Measurements from ENCODE around the gene CSNK1G1. TPM values are rescaled to one million over a fixed set of nuclear protein-coding genes. Genes with fewer than 3 reads are reported as not detected.

Gene CSNK1G1
- polyA plus RNA-seq, 2 of the 4 experiments (the other 2 are of a cell fraction), result 11.0 to 36.3 TPM

DNA sequence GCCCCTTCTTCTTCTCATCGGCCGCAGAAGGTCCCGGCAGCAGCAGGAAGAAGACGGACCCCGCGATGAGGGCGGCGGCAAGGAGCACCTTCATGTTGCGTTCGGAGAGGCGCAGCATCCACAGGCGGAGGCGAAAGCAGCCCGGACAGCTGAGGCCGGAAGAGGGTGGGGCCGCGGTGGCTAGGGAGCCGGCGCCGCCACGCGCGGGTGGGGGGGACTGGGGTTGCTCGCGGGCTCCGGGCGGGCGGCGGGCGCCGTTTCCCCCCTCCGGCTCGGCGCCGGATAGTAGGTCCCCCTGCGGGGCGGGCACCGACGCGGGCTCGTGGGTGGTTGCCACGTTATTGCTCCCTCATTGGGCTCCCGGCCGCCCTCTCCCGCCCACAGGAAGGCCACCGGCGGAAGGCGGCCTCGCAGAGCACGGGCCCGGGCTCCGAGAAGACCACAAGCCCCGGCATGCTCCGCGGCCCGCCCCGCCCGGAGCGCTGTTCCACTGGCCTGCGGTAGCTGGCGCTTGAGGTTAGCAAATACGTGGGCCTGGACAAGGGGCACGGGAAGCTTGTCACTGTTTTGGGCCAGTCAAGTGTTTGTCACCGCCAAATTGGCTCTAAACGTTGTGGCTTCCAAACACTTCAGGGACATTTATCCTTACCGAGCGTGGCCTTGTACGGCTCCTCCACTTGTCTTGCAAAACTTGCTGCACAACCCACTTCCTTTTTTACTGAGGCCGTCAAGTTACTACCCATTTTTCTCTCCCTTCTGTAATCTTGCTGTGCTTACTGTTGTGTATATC, 192.9 kb downstream of the CSNK1G1 start, which contains the start of gene PPIB (continued):
- TF ChIP-seq, protein P1, sequence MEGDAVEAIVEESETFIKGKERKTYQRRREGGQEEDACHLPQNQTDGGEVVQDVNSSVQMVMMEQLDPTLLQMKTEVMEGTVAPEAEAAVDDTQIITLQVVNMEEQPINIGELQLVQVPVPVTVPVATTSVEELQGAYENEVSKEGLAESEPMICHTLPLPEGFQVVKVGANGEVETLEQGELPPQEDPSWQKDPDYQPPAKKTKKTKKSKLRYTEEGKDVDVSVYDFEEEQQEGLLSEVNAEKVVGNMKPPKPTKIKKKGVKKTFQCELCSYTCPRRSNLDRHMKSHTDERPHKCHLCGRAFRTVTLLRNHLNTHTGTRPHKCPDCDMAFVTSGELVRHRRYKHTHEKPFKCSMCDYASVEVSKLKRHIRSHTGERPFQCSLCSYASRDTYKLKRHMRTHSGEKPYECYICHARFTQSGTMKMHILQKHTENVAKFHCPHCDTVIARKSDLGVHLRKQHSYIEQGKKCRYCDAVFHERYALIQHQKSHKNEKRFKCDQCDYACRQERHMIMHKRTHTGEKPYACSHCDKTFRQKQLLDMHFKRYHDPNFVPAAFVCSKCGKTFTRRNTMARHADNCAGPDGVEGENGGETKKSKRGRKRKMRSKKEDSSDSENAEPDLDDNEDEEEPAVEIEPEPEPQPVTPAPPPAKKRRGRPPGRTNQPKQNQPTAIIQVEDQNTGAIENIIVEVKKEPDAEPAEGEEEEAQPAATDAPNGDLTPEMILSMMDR (IDR thresholded peaks at IDR 0.05), result peak; percentile 51
- 0 out of 2 replicates have a peak, but pooled peaks have one; percentile 24 for TF ChIP-seq KDM5A (IDR thresholded peaks at IDR 0.05)
- TF ChIP-seq EP300 (IDR thresholded peaks at IDR 0.05), result no peak; a peak in 1 of 5 replicates
- no peak for TF ChIP-seq NR3C1 (IDR thresholded peaks at IDR 0.05)
- TF ChIP-seq EHMT2 (IDR thresholded peaks at IDR 0.05; ENCODE audit: low read depth), result no peak
- TF ChIP-seq, protein P2, sequence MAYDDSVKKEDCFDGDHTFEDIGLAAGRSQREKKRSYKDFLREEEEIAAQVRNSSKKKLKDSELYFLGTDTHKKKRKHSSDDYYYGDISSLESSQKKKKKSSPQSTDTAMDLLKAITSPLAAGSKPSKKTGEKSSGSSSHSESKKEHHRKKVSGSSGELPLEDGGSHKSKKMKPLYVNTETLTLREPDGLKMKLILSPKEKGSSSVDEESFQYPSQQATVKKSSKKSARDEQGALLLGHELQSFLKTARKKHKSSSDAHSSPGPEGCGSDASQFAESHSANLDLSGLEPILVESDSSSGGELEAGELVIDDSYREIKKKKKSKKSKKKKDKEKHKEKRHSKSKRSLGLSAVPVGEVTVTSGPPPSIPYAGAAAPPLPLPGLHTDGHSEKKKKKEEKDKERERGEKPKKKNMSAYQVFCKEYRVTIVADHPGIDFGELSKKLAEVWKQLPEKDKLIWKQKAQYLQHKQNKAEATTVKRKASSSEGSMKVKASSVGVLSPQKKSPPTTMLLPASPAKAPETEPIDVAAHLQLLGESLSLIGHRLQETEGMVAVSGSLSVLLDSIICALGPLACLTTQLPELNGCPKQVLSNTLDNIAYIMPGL (CRISPR knock-in tag; IDR thresholded peaks at IDR 0.05; ENCODE audit: borderline replicate concordance), result no peak
- TF ChIP-seq MYC (IDR thresholded peaks at IDR 0.05; ENCODE audit: borderline replicate concordance, low read length), result peak; percentile 86
- TF ChIP-seq, protein P3, sequence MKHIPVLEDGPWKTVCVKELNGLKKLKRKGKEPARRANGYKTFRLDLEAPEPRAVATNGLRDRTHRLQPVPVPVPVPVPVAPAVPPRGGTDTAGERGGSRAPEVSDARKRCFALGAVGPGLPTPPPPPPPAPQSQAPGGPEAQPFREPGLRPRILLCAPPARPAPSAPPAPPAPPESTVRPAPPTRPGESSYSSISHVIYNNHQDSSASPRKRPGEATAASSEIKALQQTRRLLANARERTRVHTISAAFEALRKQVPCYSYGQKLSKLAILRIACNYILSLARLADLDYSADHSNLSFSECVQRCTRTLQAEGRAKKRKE (CRISPR knock-in tag; IDR thresholded peaks at IDR 0.05; ENCODE audit: low read depth), result no peak
- TF ChIP-seq MAZ (IDR thresholded peaks at IDR 0.05; ENCODE audit: borderline replicate concordance, low read depth, low read length), result no peak
- TF ChIP-seq, protein P4, sequence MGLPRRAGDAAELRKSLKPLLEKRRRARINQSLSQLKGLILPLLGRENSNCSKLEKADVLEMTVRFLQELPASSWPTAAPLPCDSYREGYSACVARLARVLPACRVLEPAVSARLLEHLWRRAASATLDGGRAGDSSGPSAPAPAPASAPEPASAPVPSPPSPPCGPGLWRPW (IDR thresholded peaks at IDR 0.05), result no peak
- TF ChIP-seq CHD2 (IDR thresholded peaks at IDR 0.05; ENCODE audit: low read length, partially characterized antibody), result no peak
- no peak for TF ChIP-seq ZFP36 (IDR thresholded peaks at IDR 0.05; ENCODE audit: borderline replicate concordance, partially characterized antibody)
- peak; percentile 61; the same call in 1 of the 2 replicates for TF ChIP-seq BHLHE40 (IDR thresholded peaks at IDR 0.05; ENCODE audit: low read depth, low read length)
- peak; percentile 23; the same call in 1 of the 2 replicates for TF ChIP-seq USF2 (IDR thresholded peaks at IDR 0.05)
- TF ChIP-seq, protein P5, sequence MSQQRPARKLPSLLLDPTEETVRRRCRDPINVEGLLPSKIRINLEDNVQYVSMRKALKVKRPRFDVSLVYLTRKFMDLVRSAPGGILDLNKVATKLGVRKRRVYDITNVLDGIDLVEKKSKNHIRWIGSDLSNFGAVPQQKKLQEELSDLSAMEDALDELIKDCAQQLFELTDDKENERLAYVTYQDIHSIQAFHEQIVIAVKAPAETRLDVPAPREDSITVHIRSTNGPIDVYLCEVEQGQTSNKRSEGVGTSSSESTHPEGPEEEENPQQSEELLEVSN (IDR thresholded peaks at IDR 0.05; ENCODE audit: borderline replicate concordance, low read depth), result peak; percentile 75
- no peak for TF ChIP-seq SREBF2 (IDR thresholded peaks at IDR 0.05)
- TF ChIP-seq HOXA7 (CRISPR knock-in tag; IDR thresholded peaks at IDR 0.05), result no peak
- no peak for TF ChIP-seq JUNB (IDR thresholded peaks at IDR 0.05)
- TF ChIP-seq RFX5 (IDR thresholded peaks at IDR 0.05), result peak; percentile 67; the same call in 1 of the 2 replicates
- TF ChIP-seq FOXS1 (CRISPR knock-in tag; IDR thresholded peaks at IDR 0.05), result no peak
- no peak for TF ChIP-seq HDAC2 (IDR thresholded peaks at IDR 0.05)
- no peak for TF ChIP-seq MAFK (IDR thresholded peaks at IDR 0.05; ENCODE audit: partially characterized antibody)
- TF ChIP-seq GATA3 (IDR thresholded peaks at IDR 0.05; ENCODE audit: borderline replicate concordance), result peak; percentile 82

All from A549 (cell line).